HG03066 (cell line): ENCODE measurements around the gene HLCS.

Source experiments
- ATAC-seq: cut with Tn5 transposase; IDR thresholded peaks from one replicate; pipeline ENCODE4 v1.9.1; 2021; ENCODE audit warnings: low read depth; ENCODE audit not compliant: unreplicated experiment

Gene HLCS

DNA sequence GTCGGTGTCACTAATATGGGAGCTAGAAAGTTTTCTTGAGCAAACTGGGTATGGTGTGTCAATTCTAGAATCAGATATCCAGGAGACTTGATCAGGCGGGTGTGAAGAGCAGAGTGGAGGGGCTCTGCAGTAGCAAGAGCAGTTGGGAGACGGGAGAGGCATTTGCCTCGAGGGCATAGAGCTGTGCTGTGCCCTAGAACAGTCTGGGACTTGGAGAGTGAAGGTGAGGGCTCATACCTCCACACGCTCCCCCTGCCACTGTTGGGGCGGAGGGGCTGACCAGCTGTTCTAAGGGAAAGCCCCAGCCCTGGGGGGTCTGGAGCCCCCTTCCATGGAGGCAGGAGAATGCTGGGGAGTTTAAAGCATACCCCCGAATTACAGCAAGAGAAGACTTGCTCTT is 233.7 kb downstream of the HLCS start:
- no peak for ATAC-seq

GRCh38 chr21:36732217-36732616 is 234.3 kb downstream of the HLCS start:
- no peak for ATAC-seq

- no peak for ATAC-seq
Measured at GRCh38 chr21:36730291-36731281, 235.9 kb downstream of the HLCS start.

GRCh38 chr21:36729310-36729970 is 237.0 kb downstream of the HLCS start:
- ATAC-seq = no peak

DNA sequence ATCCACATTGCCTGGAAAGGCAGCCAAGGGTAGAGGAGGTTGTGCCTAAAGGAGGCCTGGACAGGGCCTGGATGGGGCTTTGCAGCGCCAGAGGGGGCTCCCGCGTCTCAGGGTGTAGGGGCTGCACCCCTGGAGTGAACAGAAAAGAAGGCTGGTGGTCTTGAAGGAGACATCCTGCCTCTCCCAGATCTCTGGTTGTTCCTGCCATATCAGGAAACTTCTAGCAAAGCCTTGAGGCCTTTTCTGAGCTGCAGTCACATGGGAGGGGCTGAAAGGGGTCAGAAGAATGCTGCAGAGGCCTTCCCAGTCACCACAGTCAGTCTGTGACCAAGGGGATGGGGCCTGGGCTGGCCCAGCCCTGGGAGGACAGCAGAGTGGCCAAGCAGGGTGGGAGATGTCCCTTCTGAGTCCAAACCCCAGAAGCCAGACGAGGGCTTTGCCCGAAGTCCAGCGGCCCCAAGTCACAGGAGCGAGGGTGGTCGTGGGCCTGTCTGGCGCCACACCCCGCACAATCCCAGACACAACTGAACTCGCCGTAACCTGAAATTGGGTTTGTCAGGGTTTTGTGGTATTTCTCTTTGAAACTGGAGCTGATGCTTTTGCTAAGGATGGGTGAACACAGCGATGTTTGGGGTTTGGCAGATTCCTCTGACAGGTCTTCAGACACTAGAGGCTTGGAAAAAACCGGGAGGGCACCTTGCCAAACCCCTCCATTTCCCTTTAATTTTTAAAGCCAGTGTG is 237.9 kb downstream of the HLCS start:
- no peak for ATAC-seq

DNA sequence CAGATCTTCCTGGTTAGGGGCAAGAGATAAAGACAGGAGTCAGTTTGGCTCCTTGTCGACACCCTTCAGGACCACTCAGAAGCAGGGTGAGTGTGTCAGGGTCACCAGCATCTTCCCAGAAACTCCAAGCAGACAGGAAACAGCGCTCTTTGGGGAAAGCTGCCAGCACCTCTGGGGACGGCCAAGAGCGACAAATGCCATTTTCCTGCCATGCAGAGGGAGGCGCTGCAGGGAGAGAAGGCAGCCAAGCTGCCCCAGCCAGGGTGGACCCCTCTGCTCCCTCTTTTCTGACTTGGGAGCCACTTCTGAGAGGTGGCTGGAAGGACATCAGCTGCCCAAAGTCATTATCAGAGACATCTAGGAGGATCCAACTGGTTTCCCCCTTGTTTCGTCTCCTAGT is 238.6 kb downstream of the HLCS start:
- no peak for ATAC-seq

DNA sequence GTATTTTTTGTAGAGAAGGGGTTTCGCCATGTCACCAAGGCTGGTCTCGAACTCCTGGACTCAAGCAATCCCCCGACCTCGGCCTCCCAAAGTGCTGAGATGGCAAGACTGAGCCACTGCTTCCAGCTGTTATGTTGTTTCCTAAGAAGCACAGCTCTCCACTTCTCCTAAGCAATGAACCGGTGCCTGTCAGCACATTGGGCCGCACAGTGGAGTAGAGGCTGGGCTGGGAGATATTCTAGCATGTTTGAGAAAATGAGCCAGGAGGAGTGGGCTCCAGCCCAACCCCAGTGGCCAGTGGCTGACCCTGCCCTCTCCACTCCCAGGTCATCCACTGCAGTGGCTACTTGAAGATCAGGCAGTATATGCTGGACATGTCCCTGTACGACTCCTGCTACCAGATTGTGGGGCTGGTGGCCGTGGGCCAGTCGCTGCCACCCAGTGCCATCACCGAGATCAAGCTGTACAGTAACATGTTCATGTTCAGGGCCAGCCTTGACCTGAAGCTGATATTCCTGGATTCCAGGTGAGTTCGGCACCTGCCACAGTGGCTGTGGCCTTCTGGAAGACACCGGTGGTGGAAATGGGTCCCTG is 240.6 kb downstream of the HLCS start:
- no peak for ATAC-seq

- ATAC-seq = no peak
Measured at GRCh38 chr21:36724660-36725059, 241.8 kb downstream of the HLCS start.

DNA sequence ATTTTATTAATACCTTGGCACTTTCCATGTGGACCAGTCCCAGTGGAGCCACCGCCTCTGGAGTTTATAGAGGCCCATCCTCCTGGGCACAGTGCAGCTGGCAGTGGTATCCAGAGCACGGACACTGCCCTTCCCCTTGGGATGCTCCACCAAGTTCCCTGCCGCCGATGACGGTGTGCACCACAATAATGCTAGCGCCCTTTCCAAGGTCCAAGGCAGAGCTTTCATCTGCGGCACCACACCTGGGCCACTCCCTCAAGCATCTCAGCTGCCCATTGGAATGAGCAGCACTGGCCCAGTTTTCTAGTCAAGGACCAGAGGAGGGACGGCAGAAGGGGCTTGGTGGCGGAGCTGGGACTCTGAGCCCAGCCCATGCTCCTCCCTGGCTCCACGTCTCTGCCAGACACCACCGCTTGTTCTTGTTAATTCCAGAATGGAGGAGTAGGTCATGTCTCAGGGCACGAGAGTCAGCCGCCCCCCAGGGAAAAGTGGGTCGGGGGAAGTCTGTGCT is 243.0 kb downstream of the HLCS start:
- no peak for ATAC-seq

DNA sequence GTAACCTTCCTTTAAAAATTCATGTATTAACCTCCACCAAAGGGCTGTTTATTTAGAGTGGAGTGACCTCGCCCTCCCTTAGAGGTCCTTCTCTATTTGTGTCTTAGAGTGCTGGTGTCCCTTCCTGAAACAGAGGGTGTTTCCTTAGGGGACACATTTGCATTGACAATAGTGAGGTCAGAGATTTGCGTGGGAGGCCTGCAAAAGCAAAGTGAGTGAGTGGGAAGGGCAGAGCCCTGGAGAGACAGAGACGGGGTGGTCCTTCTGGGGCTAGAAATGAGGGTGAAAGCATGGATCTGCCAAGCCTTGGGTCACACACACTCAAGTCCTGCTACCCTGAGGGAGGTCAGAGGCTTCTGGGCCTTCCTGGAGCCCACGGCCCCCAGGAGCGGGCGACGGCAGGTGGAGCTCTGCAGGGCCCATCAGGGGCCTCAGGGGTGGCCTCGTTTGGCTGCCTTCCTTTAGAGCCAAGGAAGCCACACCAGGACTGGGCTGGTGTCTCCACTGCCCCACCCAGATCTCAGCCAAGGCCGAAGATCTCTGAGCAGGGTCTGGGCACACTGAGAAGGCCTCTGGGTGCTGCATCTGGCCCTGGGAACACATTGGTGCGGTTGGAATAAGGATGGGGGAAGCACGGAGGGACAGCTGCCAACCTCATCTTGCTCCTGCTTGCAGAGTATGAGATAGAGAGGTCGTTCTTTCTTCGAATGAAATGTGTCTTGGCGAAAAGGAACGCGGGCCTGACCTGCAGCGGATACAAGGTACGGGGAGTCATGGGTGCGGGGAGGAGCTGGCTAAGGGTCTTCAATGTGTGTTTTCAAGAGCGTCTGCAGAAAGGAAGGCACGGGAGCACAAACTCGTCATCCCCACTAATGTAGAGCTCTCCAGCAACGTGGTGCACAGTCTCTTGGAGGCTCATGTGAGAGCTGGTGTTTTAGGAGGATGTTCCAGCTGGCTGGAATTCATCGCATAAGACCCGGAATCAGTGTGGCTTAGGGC is 243.8 kb downstream of the HLCS start:
- ATAC-seq = no peak

DNA sequence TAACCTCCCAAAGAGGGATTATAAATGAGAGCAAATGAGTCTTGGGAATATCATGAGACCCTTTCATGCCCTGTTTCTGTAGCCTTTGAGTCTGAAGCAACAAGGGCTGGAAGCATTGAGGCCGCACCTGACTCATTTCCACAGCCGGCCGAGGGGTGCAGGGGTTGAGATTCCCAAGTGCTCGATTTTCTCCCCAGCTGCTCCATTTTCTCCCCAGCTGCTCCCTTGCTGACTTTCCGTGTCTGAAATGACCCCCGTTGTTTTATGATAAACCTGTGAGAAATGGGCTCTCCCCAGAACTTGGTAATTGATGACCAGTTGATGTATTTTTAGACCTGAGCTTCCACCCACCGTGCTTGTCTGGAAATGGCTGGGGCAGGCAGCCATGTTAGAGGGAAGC is 244.7 kb downstream of the HLCS start:
- no peak for ATAC-seq

DNA sequence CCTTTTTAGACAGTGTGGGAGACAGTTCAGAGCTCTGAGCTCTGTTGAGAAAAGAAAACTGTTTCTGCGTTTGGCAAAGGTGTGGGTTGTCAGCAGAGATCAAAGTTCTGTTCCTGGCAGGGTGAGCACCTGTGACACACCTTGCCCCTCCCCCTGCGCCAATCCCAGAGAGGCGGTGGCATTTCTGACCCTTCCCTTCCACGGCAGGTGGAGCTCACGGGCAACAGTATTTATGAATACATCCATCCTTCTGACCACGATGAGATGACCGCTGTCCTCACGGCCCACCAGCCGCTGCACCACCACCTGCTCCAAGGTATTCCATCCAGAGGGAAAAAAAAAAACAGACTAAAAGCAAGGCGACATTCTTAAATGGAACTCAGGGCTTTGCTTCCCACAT is 246.9 kb downstream of the HLCS start:
- ATAC-seq = no peak

DNA sequence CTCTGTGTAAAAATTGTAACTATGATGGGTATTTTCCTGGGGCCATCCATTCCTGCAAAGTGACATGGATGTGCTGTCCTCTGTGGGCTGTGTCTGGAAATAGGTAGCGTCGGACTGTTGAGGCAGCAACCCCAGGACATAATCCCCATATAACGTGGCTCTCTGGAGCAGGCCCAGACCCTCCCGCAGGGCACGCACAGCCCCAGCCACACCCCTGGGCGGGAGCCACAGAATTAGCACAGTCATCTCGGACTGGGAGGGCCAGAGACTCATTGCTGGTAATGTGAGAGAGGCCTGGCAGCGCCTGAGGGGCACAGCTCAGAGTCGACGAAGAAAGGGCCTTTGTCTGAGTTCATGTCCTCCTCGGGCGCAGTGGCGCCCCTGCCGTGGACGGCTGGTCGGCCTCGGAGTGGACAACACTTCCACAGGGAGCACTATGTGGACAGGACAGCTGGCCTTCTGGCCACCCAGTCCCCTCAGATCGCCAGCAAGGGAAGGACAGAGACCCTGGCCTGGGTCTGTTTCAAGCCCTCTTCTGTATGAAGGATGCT is 247.4 kb downstream of the HLCS start:
- ATAC-seq = no peak

GRCh38 chr21:36717976-36718375 is 248.5 kb downstream of the HLCS start:
- ATAC-seq = no peak

GRCh38 chr21:36716836-36717235 is 249.6 kb downstream of the HLCS start:
- ATAC-seq = no peak

GRCh38 chr21:36716387-36716786 is 250.1 kb downstream of the HLCS start:
- ATAC-seq = no peak

GRCh38 chr21:36713746-36714145 is 252.7 kb downstream of the HLCS start:
- no peak for ATAC-seq

DNA sequence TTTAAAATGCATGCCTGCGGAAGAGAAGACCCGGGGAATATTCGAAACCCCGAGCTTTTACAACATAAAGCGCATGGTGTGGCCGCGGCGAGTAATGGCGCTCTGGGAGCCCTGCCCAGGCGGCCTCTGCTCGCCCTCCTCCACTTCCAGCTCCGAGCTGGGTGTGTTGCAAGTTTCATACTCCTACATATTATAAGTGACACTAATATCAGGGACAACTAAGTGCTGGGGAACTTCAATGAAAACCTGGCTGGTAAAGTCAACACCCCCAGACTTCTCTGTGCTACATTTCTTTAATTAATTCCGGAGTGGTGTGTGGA is 255.8 kb downstream of the HLCS start:
- ATAC-seq = no peak
